SK-N-SH (cell line): ENCODE measurements around the gene SNX27. TPM values are rescaled to one million over a fixed set of nuclear protein-coding genes. Genes with fewer than 3 reads are reported as not detected.

Source experiments
- CTCF ChIA-PET: fragments of 300-600, 350-600 bp; formaldehyde crosslinking; extraction: SDS; loops from one replicate; lab custom pipeline; 2021; lab: Yijun Ruan, JAX
- POLR2A ChIA-PET: fragments of 350-600 bp; sonication (Branson Sonifier 250); formaldehyde crosslinking; extraction: SDS; loops from one replicate; lab custom pipeline; 2020; ENCODE audit warnings: antibody characterized with exemption, inconsistent platforms; lab: Yijun Ruan, JAX
- DNase-seq: peaks from one replicate; pipeline ENCODE4 v3.0.0; 2012
- H2AFZ ChIP-seq: fragments of 200-600 bp; sonication (generic); 2 replicates; pipeline ENCODE4 v1.8.1; 2016; ENCODE audit warnings: antibody characterized with exemption, mild to moderate bottlenecking, low read depth
- H3F3A ChIP-seq: fragments of 200-600 bp; sonication (generic); replicated peaks from 2 replicates; pipeline ENCODE3; 2016; ENCODE audit warnings: antibody characterized with exemption, mild to moderate bottlenecking; ENCODE audit not compliant: insufficient read depth
- H3K27ac ChIP-seq, 2 experiments: fragments of 200-500 bp in 1 of 2; fragments of 200-600 bp in 1 of 2; sonication (Bioruptor generic) in 1 of 2; sonication (generic), shearing (Covaris generic) in 1 of 2; 2 replicates each; pipeline versions ENCODE4 v1.5.1 to v1.6.1; 2014 to 2016; ENCODE audit warnings: low read depth in 2 of 2, inconsistent platforms in 1 of 2, low read length in 1 of 2, mild to moderate bottlenecking in 1 of 2, mixed read lengths in 1 of 2
- H3K27me3 ChIP-seq: fragments of 200-600 bp; sonication (generic), shearing (Covaris generic); 2 replicates; pipeline ENCODE4 v1.6.1; 2016; ENCODE audit warnings: mixed run types; ENCODE audit not compliant: insufficient read depth
- H3K36me3 ChIP-seq, 2 experiments: fragments of 200-500 bp in 1 of 2; fragments of 200-600 bp in 1 of 2; sonication (Bioruptor generic) in 1 of 2; sonication (generic) in 1 of 2; replicated peaks in 1 of 2; 2 replicates each; pipeline versions ENCODE3 to v1.5.1; 2014 to 2016; ENCODE audit warnings: low read length in 1 of 2, mild to moderate bottlenecking in 1 of 2; ENCODE audit not compliant: insufficient read depth in 2 of 2, control insufficient read depth in 1 of 2
- H3K4me1 ChIP-seq, 2 experiments: fragments of 200-500 bp in 1 of 2; fragments of 200-600 bp in 1 of 2; sonication (Bioruptor generic) in 1 of 2; sonication (generic), shearing (Covaris generic) in 1 of 2; 2 replicates each; pipeline versions ENCODE4 v1.5.1 to v1.6.1; 2014 to 2016; ENCODE audit warnings: low read depth in 1 of 2, low read length in 1 of 2, mixed run types in 1 of 2; ENCODE audit not compliant: insufficient read depth in 2 of 2, control insufficient read depth in 1 of 2
- H3K4me2 ChIP-seq: fragments of 200-600 bp; sonication (generic), shearing (Covaris generic); 2 replicates; pipeline ENCODE4 v1.6.1; 2017; ENCODE audit warnings: mixed run types
- H3K4me3 ChIP-seq, 2 experiments: fragments of 200-500 bp in 1 of 2; fragments of 200-600 bp in 1 of 2; sonication (Bioruptor generic) in 1 of 2; sonication (generic), shearing (Covaris generic) in 1 of 2; 2 replicates each; pipeline versions ENCODE4 v1.5.1 to v1.8.1; 2014 to 2016; ENCODE audit warnings: low read depth in 2 of 2, inconsistent platforms in 1 of 2, low read length in 1 of 2, mild to moderate bottlenecking in 1 of 2, mixed read lengths in 1 of 2, moderate library complexity in 1 of 2
- H3K79me2 ChIP-seq: fragments of 200-600 bp; sonication (generic); 2 replicates; pipeline ENCODE4 v1.8.1; 2017; ENCODE audit warnings: mild to moderate bottlenecking; ENCODE audit not compliant: insufficient read depth
- H3K9ac ChIP-seq: fragments of 200-600 bp; sonication (generic); 2 replicates; pipeline ENCODE4 v1.6.1; 2017; ENCODE audit warnings: mixed run types
- H3K9me2 ChIP-seq: fragments of 200-600 bp; sonication (generic); 2 replicates; pipeline ENCODE4 v1.6.1; 2017; ENCODE audit warnings: mixed run types
- H3K9me3 ChIP-seq: fragments of 200-600 bp; sonication (generic); 2 replicates; pipeline ENCODE4 v1.6.1; 2017; ENCODE audit warnings: mixed run types, mild to moderate bottlenecking, moderate library complexity
- H4K20me1 ChIP-seq: fragments of 200-600 bp; sonication (generic); 2 replicates; pipeline ENCODE4 v1.6.1; 2017; ENCODE audit warnings: mild to moderate bottlenecking, mixed run types; ENCODE audit not compliant: insufficient read depth
- CHD2 ChIP-seq: fragments of 150-350 bp; IDR thresholded peaks from 2 replicates; pipeline ENCODE4 v1.6.1; 2018; ENCODE audit warnings: low read length; ENCODE audit not compliant: partially characterized antibody
- CTCF ChIP-seq: fragments of 200-600 bp; sonication (generic); IDR thresholded peaks from 2 replicates; pipeline ENCODE4 v1.6.1; 2017; ENCODE audit warnings: antibody characterized with exemption, mild to moderate bottlenecking, moderate library complexity
- ELF1 ChIP-seq: IDR thresholded peaks from 2 replicates; pipeline ENCODE4 v1.4.0; 2012
- FOSL2 ChIP-seq: IDR thresholded peaks from 2 replicates; pipeline ENCODE4 v1.4.0; 2012; ENCODE audit warnings: low read depth, mild to moderate bottlenecking, moderate library complexity, borderline replicate concordance
- FOXJ3 ChIP-seq: sonication (generic); formaldehyde crosslinking; IDR thresholded peaks from 2 replicates; pipeline ENCODE4 v1.5.1; 2020; ENCODE audit warnings: mild to moderate bottlenecking, missing genetic modification reagents
- FOXM1 ChIP-seq: IDR thresholded peaks from 2 replicates; pipeline ENCODE4 v1.4.0; 2012; ENCODE audit warnings: low read depth, mild to moderate bottlenecking
- MEF2A ChIP-seq: IDR thresholded peaks from 2 replicates; pipeline ENCODE4 v1.4.0; 2012; ENCODE audit warnings: low read depth, borderline replicate concordance
- PBX3 ChIP-seq: IDR thresholded peaks from 2 replicates; pipeline ENCODE4; 2012
- POLR2AphosphoS5 ChIP-seq: IDR thresholded peaks from 2 replicates; pipeline ENCODE4 v1.6.1; 2012; ENCODE audit warnings: low read depth, low read length
- RXRA ChIP-seq: IDR thresholded peaks from 2 replicates; pipeline ENCODE4 v1.4.0; 2012; ENCODE audit warnings: low read depth, mild to moderate bottlenecking, borderline replicate concordance
- SMC3 ChIP-seq: IDR thresholded peaks from 2 replicates; pipeline ENCODE4 v1.6.1; 2012; ENCODE audit warnings: low read depth, low read length, improper control_type of control experiment
- TAF1 ChIP-seq: IDR thresholded peaks from 2 replicates; pipeline ENCODE4 v1.6.1; 2012; ENCODE audit warnings: low read depth, mild to moderate bottlenecking, low read length, moderate library complexity, borderline replicate concordance
- TEAD4 ChIP-seq: IDR thresholded peaks from 2 replicates; pipeline ENCODE4 v1.4.0; 2012; ENCODE audit warnings: mild to moderate bottlenecking, borderline replicate concordance; ENCODE audit not compliant: insufficient read depth
- WGBS: methylation state at CpG from one replicate; pipeline ENCODE4 v1.1.6; 2017; ENCODE audit warnings: low lambda C conversion rate; 5-methylcytosine and 5-hydroxymethylcytosine counted together
- polyA plus RNA-seq, 3 experiments: library from polyadenylated mRNA; depleted of rRNA; stranded (reverse); fragments of >200 nt; gene quantifications; 2 replicates each; pipeline ENCODE4 v1.2.3, GENCODE V29; 2012
- TF ChIP-seq, protein P1 (sequence below): fragments of 150-350 bp; IDR thresholded peaks from 2 replicates; pipeline ENCODE4 v1.6.1; 2016; ENCODE audit warnings: mild to moderate bottlenecking, low read depth, low read length

Gene SNX27
- polyA plus RNA-seq, 1 of the 3 experiments (the other 2 are of a cell fraction) = 10.8 TPM

- H3K4me1 ChIP-seq = peaks cover 12 to 16% of the 10 kb centered on the region in 2 experiments; a peak in 3 of 4 replicates
- CTCF ChIA-PET = no interaction called here
- peaks cover 0 to 12% of the 10 kb centered on the region in 2 experiments for H3K36me3 ChIP-seq
- peak overlapping the region; percentile 19; the same call in 1 of the 2 replicates for H2AFZ ChIP-seq
- no peaks in the 10 kb centered on the region for H3K27me3 ChIP-seq
- H3K9me3 ChIP-seq = no peaks in the 10 kb centered on the region
- DNase-seq = no peak
- peaks cover 6% of the 10 kb centered on the region; the same call in 1 of the 2 replicates for H4K20me1 ChIP-seq
- POLR2A ChIA-PET = interaction anchor here (1.4 kb wide), 1 partner anchor 117 kb away, joined by 4 read pairs; no protein-coding TSS in a partner anchor
- no peaks in the 10 kb centered on the region for H3K9me2 ChIP-seq
- peaks cover 14% of the 10 kb centered on the region for H3F3A ChIP-seq
- no peak for TF ChIP-seq FOXM1
- no peak for TF ChIP-seq FOSL2
- TF ChIP-seq TEAD4 = no peak
- no peak for TF ChIP-seq FOXJ3 (CRISPR knock-in tag)
- TF ChIP-seq TAF1 = no peak
- no peak for TF ChIP-seq ELF1
- TF ChIP-seq CHD2 = no peak
- no peak for TF ChIP-seq RXRA
- TF ChIP-seq SMC3 = no peak
- no peak for TF ChIP-seq POLR2AphosphoS5
- TF ChIP-seq PBX3 = no peak
- no peak for TF ChIP-seq CTCF
- TF ChIP-seq, protein P1, sequence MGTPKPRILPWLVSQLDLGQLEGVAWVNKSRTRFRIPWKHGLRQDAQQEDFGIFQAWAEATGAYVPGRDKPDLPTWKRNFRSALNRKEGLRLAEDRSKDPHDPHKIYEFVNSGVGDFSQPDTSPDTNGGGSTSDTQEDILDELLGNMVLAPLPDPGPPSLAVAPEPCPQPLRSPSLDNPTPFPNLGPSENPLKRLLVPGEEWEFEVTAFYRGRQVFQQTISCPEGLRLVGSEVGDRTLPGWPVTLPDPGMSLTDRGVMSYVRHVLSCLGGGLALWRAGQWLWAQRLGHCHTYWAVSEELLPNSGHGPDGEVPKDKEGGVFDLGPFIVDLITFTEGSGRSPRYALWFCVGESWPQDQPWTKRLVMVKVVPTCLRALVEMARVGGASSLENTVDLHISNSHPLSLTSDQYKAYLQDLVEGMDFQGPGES = no peak
- TF ChIP-seq MEF2A = no peak
- peaks cover 43% of the 10 kb centered on the region for H3K79me2 ChIP-seq
- WGBS = 26% methylated on average over 6 of the region's 6 CpGs
- no peak overlapping the region for H3K9ac ChIP-seq
- peak overlapping the region; percentile 14; the same call in 1 of the 2 replicates for H3K4me2 ChIP-seq
- H3K27ac ChIP-seq = peak overlapping the region; percentile 5 to 13; a peak in 2 of 4 replicates
- H3K4me3 ChIP-seq = peak overlapping the region in 1 of 2 experiments; percentile 87; a peak in 1 of 4 replicates
These were observed 511 bp upstream of the SNX27 start for GRCh38 chr1:151611288-151611790.
